ENCODE data around the gene ZNF273.

DNA sequence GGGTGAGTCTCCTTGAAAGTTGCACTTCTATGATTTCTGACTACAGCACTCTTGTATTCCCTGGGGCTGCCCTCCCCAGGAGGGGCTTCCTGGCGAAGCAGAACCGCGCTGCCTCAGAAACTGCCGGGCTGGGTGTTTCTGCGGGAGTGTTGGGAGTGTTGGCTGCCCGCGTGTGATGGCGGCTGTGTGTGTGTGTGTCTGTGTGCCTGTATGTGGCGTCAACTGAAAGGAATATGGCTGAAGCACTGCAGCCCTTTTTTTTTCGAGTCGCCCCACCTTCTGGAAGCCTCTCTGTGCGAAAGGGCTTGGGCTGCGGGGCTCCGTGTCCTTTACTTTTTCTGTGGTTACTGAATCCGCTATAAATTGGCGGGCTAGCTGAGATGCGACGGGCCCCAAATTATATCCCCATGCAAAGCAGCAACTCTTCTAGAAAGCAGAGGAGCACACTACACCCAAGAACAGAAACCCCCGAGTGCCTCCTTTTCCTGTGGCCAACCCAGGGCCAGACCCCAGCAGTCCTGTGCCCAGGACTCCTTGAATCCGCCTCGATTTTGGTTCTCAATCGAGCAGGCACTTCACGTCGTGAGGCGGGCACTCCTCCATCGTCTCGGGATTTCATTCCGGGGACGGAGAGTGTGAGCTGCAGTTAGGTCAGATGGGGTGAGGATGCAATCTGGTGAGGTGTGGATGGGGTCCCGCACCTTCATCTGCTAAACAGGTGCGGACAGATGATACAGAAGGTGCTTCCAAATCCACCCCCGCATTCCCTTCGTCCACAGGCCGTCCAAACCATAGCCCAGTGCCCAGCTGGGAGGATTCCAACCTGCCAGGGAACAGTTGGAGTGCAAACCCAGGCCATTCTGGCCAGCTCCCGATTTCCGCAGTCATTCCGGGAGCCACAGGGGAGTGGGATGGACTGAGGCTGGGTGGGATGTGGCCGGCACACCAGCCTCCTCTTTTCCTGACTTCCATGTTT is 22.5 kb upstream of the ZNF273 start:
- TF ChIP-seq, protein P1, sequence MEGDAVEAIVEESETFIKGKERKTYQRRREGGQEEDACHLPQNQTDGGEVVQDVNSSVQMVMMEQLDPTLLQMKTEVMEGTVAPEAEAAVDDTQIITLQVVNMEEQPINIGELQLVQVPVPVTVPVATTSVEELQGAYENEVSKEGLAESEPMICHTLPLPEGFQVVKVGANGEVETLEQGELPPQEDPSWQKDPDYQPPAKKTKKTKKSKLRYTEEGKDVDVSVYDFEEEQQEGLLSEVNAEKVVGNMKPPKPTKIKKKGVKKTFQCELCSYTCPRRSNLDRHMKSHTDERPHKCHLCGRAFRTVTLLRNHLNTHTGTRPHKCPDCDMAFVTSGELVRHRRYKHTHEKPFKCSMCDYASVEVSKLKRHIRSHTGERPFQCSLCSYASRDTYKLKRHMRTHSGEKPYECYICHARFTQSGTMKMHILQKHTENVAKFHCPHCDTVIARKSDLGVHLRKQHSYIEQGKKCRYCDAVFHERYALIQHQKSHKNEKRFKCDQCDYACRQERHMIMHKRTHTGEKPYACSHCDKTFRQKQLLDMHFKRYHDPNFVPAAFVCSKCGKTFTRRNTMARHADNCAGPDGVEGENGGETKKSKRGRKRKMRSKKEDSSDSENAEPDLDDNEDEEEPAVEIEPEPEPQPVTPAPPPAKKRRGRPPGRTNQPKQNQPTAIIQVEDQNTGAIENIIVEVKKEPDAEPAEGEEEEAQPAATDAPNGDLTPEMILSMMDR (conservative IDR thresholded peaks at IDR 0.05; ENCODE audit: low read depth, low read length) = no peak
- TF ChIP-seq EZH2phosphoT487 (IDR thresholded peaks at IDR 0.05; ENCODE audit: borderline replicate concordance, low read length) (no peak), EZH2 (IDR thresholded peaks at IDR 0.05; ENCODE audit: low read length, unreplicated experiment) (no peak)

All from PC-3 (cell line).